ENCODE measurements around the gene HOXD11. TPM values are rescaled to one million over a fixed set of nuclear protein-coding genes. Genes with fewer than 3 reads are reported as not detected.

The HOXD11 gene
- total and polyA plus RNA-seq, 2 experiments from 2014 or later, result not detected

- Histone ChIP-seq H3K4me1 (ENCODE audit: low read depth) (no peaks in the 10 kb centered on the region), H3K4me3 (no peak overlapping the region), H3K27ac (no peak overlapping the region), H3K9me3 (ENCODE audit: low read depth) (no peaks in the 10 kb centered on the region), H3K27me3 (peaks cover 100% of the 10 kb centered on the region), H3K36me3 (no peaks in the 10 kb centered on the region)
- no peak for DNase-seq (ENCODE audit: low read depth in 1 of 2, low spot score in 1 of 2)
- TF ChIP-seq CTCF (IDR thresholded peaks at IDR 0.05; ENCODE audit: low read depth, low read length), result no peak
Observed at GRCh38 chr2:176117162-176117822, 10.2 kb downstream of the HOXD11 start.

- Histone ChIP-seq H3K36me3 (no peaks in the 10 kb centered on the region), H3K27ac (no peak overlapping the region), H3K9me3 (ENCODE audit: low read depth) (no peaks in the 10 kb centered on the region), H3K4me3 (no peak overlapping the region), H3K4me1 (ENCODE audit: low read depth) (no peaks in the 10 kb centered on the region), H3K27me3 (peaks cover 100% of the 10 kb centered on the region)
- no peak for TF ChIP-seq CTCF (IDR thresholded peaks at IDR 0.05; ENCODE audit: low read depth, low read length)
- DNase-seq (ENCODE audit: low read depth in 1 of 2, low spot score in 1 of 2), result no peak
Observed at GRCh38 chr2:176117823-176118371, 10.8 kb downstream of the HOXD11 start.

GRCh38 chr2:176118601-176119339 is 11.7 kb downstream of the HOXD11 start:
- no peaks in the 10 kb centered on the region for H3K4me1 ChIP-seq (ENCODE audit: low read depth)
- DNase-seq (ENCODE audit: low read depth in 1 of 2, low spot score in 1 of 2), result no peak
- no peak overlapping the region for H3K4me3 ChIP-seq
- no peak overlapping the region for H3K27ac ChIP-seq
- H3K9me3 ChIP-seq (ENCODE audit: low read depth), result no peaks in the 10 kb centered on the region
- peak; percentile 44 for TF ChIP-seq CTCF (IDR thresholded peaks at IDR 0.05; ENCODE audit: low read depth, low read length)
- no peaks in the 10 kb centered on the region for H3K36me3 ChIP-seq
- H3K27me3 ChIP-seq, result peaks cover 100% of the 10 kb centered on the region

GRCh38 chr2:176120364-176121189 is 13.5 kb downstream of the HOXD11 start:
- no peak for DNase-seq (ENCODE audit: low read depth in 1 of 2, low spot score in 1 of 2)

More at GRCh38 chr2:176120364-176121189, 13.5 kb downstream of the HOXD11 start:
- H3K27ac ChIP-seq, result no peak overlapping the region
- H3K9me3 ChIP-seq (ENCODE audit: low read depth), result no peaks in the 10 kb centered on the region
- no peak overlapping the region for H3K4me3 ChIP-seq
- H3K27me3 ChIP-seq, result peaks cover 100% of the 10 kb centered on the region
- no peaks in the 10 kb centered on the region for H3K4me1 ChIP-seq (ENCODE audit: low read depth)
- no peaks in the 10 kb centered on the region for H3K36me3 ChIP-seq
- no peak for TF ChIP-seq CTCF (IDR thresholded peaks at IDR 0.05; ENCODE audit: low read depth, low read length)

All from cardiac muscle cell (in vitro differentiated cells and primary cell).